Caco-2 (cell line): Measurements from ENCODE around the gene ABLIM2. TPM values are rescaled to one million over a fixed set of nuclear protein-coding genes. Genes with fewer than 3 reads are reported as not detected.

Experiments used
- BruUV-seq: library from RNA; stranded (reverse); fragments of 400-500 nt; replicated peaks from 2 replicates; lab custom pipeline; 2021; lab: Mats Ljungman, UMichigan
- CTCF ChIA-PET: fragments of 300-600 bp; sonication (Branson Sonifier 250); formaldehyde crosslinking; loops from one replicate; lab custom pipeline; 2022; ENCODE audit warnings: antibody characterized with exemption; lab: Charles Lee
- POLR2A ChIA-PET: fragments of 300-600 bp; sonication (Branson Sonifier 250); formaldehyde crosslinking; loops from one replicate; lab custom pipeline; 2022; ENCODE audit warnings: antibody characterized with exemption; lab: Charles Lee
- DNase-seq, 2 experiments: peaks; one replicate each; pipeline versions ENCODE4 v3.0.0 to v3.0.0-alpha.2; 2020 to 2022
- H3K27me3 ChIP-seq: replicated peaks from 2 replicates; pipeline ENCODE4 v1.6.0; 2011; ENCODE audit warnings: low read length; ENCODE audit not compliant: control insufficient read depth, insufficient read depth
- H3K36me3 ChIP-seq: 2 replicates; pipeline ENCODE4 v1.5.1; 2011; ENCODE audit warnings: low read length; ENCODE audit not compliant: control insufficient read depth, insufficient read depth
- H3K4me1 ChIP-seq: fragments of 250-450 bp; sonication (Bioruptor Pico); 2 replicates; pipeline ENCODE4 v1.5.1; 2020; ENCODE audit warnings: mild to moderate bottlenecking
- H3K4me3 ChIP-seq: 2 replicates; pipeline ENCODE4 v1.5.1; 2011; ENCODE audit warnings: low read depth, mild to moderate bottlenecking, control low read depth, low read length
- H3K9me3 ChIP-seq: fragments of 250-450 bp; sonication (Bioruptor Pico); 2 replicates; pipeline ENCODE4 v1.5.1; 2020; ENCODE audit warnings: mild to moderate bottlenecking, moderate library complexity
- H3K27ac Mint-ChIP-seq: one replicate; pipeline ENCODE4 v1.8.0; 2022; ENCODE audit warnings: mixed read lengths; ENCODE audit not compliant: unreplicated experiment
- H3K27me3 Mint-ChIP-seq: one replicate; pipeline ENCODE4 v1.8.0; 2022; ENCODE audit warnings: mixed read lengths; ENCODE audit not compliant: insufficient read depth, unreplicated experiment
- H3K36me3 Mint-ChIP-seq: one replicate; pipeline ENCODE4 v1.8.0; 2022; ENCODE audit warnings: mild to moderate bottlenecking, mixed read lengths; ENCODE audit not compliant: insufficient read depth, unreplicated experiment
- H3K4me1 Mint-ChIP-seq: one replicate; pipeline ENCODE4 v1.8.0; 2022; ENCODE audit warnings: low read depth, mixed read lengths; ENCODE audit not compliant: unreplicated experiment
- H3K4me3 Mint-ChIP-seq: one replicate; pipeline ENCODE4 v1.8.0; 2022; ENCODE audit warnings: mild to moderate bottlenecking, moderate library complexity, mixed read lengths; ENCODE audit not compliant: unreplicated experiment
- H3K9me3 Mint-ChIP-seq: one replicate; pipeline ENCODE4 v1.8.0; 2022; ENCODE audit warnings: mixed read lengths; ENCODE audit not compliant: unreplicated experiment
- CTCF ChIP-seq, 2 experiments: fragments of 200-600 bp in 1 of 2; IDR thresholded peaks; 1 replicate in 1 of 2; 2 replicates in 1 of 2; pipeline versions ENCODE4 v1.5.1 to v1.8.0; 2011 to 2022; ENCODE audit warnings: antibody characterized with exemption in 1 of 2, control low read depth in 1 of 2, inconsistent platforms in 1 of 2, low read depth in 1 of 2, low read length in 1 of 2, mild to moderate bottlenecking in 1 of 2, moderate library complexity in 1 of 2; ENCODE audit not compliant: insufficient read depth in 1 of 2, severe bottlenecking in 1 of 2, unreplicated experiment in 1 of 2
- intact Hi-C: fragments of 100-400 bp; cut with micrococcal nuclease; formaldehyde crosslinking; loops from one replicate; pipeline ENCODE4 v1.10.0; 2022; ENCODE audit not compliant: unreplicated experiment
- total RNA-seq: library from RNA; stranded (reverse); gene quantifications from 2 replicates; pipeline ENCODE4 v1.2.3, GENCODE V29; 2022

ABLIM2 gene
- total RNA-seq, 1 experiment from 2014 or later: 0.23 TPM

GRCh38 chr4:8060632-8061031 lies 98.0 kb downstream of the ABLIM2 start:
- no peaks in the 10 kb centered on the region for H3K4me1 ChIP-seq
- H3K27me3 ChIP-seq: no peaks in the 10 kb centered on the region
- no TSS peak for BruUV-seq
- Mint-ChIP-seq H3K4me3 (no peak overlapping the region), H3K27ac (no peak overlapping the region), H3K36me3 (no peaks in the 10 kb centered on the region), H3K4me1 (no peaks in the 10 kb centered on the region), H3K27me3 (no peaks in the 10 kb centered on the region), H3K9me3 (peaks cover 16% of the 10 kb centered on the region)
- H3K4me3 ChIP-seq: no peak overlapping the region
- ChIA-PET CTCF (no interaction called here), POLR2A (no interaction called here)
- intact Hi-C loops: no loop called here
- H3K36me3 ChIP-seq: no peaks in the 10 kb centered on the region
- H3K9me3 ChIP-seq: peaks cover 19% of the 10 kb centered on the region
- TF ChIP-seq CTCF (IDR thresholded peaks at IDR 0.05; ENCODE audit: insufficient read depth in 1 of 2, low read depth in 1 of 2, low read length in 1 of 2, severe bottlenecking in 1 of 2, unreplicated experiment in 1 of 2): no peak
- no peak for DNase-seq

GRCh38 chr4:8058031-8058479 lies 100.6 kb downstream of the ABLIM2 start:
- no peaks in the 10 kb centered on the region for H3K4me1 ChIP-seq
- no peaks in the 10 kb centered on the region for H3K27me3 ChIP-seq

GRCh38 chr4:8055206-8055605 lies 103.4 kb downstream of the ABLIM2 start:
- TF ChIP-seq CTCF (IDR thresholded peaks at IDR 0.05; ENCODE audit: insufficient read depth in 1 of 2, low read depth in 1 of 2, low read length in 1 of 2, severe bottlenecking in 1 of 2, unreplicated experiment in 1 of 2): no peak
- H3K4me1 Mint-ChIP-seq: no peaks in the 10 kb centered on the region
- ChIA-PET CTCF (no interaction called here), POLR2A (no interaction called here)
- no peaks in the 10 kb centered on the region for H3K9me3 ChIP-seq
- no peaks in the 10 kb centered on the region for H3K36me3 Mint-ChIP-seq
- no peaks in the 10 kb centered on the region for H3K36me3 ChIP-seq
- no peaks in the 10 kb centered on the region for H3K27me3 ChIP-seq
- no peak overlapping the region for H3K4me3 ChIP-seq
- no peaks in the 10 kb centered on the region for H3K27me3 Mint-ChIP-seq
- H3K4me1 ChIP-seq: no peaks in the 10 kb centered on the region
- intact Hi-C loops: no loop called here
- H3K27ac Mint-ChIP-seq: no peak overlapping the region
- DNase-seq: no peak
- H3K9me3 Mint-ChIP-seq: no peaks in the 10 kb centered on the region
- no peak overlapping the region for H3K4me3 Mint-ChIP-seq
- BruUV-seq: no TSS peak

More at GRCh38 chr4:8058031-8058479, 100.6 kb downstream of the ABLIM2 start:
- CTCF ChIA-PET: no interaction called here
- Histone ChIP-seq H3K36me3 (no peaks in the 10 kb centered on the region), H3K9me3 (peaks cover 4% of the 10 kb centered on the region; the same call in 1 of the 2 replicates), H3K4me3 (no peak overlapping the region)
- H3K4me3 Mint-ChIP-seq: no peak overlapping the region
- POLR2A ChIA-PET: no interaction called here
- DNase-seq: no peak
- no TSS peak for BruUV-seq
- H3K9me3 Mint-ChIP-seq: peaks cover 3% of the 10 kb centered on the region
- H3K27ac Mint-ChIP-seq: no peak overlapping the region
- intact Hi-C loops: no loop called here
- no peaks in the 10 kb centered on the region for H3K36me3 Mint-ChIP-seq
- H3K27me3 Mint-ChIP-seq: no peaks in the 10 kb centered on the region
- no peak for TF ChIP-seq CTCF (IDR thresholded peaks at IDR 0.05; ENCODE audit: insufficient read depth in 1 of 2, low read depth in 1 of 2, low read length in 1 of 2, severe bottlenecking in 1 of 2, unreplicated experiment in 1 of 2)
- no peaks in the 10 kb centered on the region for H3K4me1 Mint-ChIP-seq
